TTC549 (cell line): ENCODE measurements around the gene PDXDC1.
"Not testable (repeated sequence)": the region's sequence is repeated elsewhere in the genome, so short reads cannot be mapped to it uniquely, and the experiment has no call there.

Source experiments
- FAIRE-seq: peaks from 2 replicates; lab custom pipeline; 2012; peaks lifted over from hg19 to GRCh38; lab: Jason Lieb, UNC

The PDXDC1 gene

GRCh38 chr16:14974656-14975417 is at the start of gene PDXDC1:
TSS of gene PDXDC1 (plus strand) at chr16:14975026. CDS start at chr16:14975200, 174 bp downstream.
- FAIRE-seq: not testable (repeated sequence)

- FAIRE-seq: not testable (repeated sequence)
Observed at GRCh38 chr16:14928064-14928714, 46.6 kb upstream of the PDXDC1 start.

GRCh38 chr16:14929176-14929575 is 45.6 kb upstream of the PDXDC1 start:
- FAIRE-seq: not testable (repeated sequence)

GRCh38 chr16:14930246-14930645 is 44.6 kb upstream of the PDXDC1 start:
- FAIRE-seq: not testable (repeated sequence)

- not testable (repeated sequence) for FAIRE-seq
Observed at GRCh38 chr16:14930971-14931370, 43.9 kb upstream of the PDXDC1 start.

- not testable (repeated sequence) for FAIRE-seq
Observed at GRCh38 chr16:14932581-14933375, 42.0 kb upstream of the PDXDC1 start.

- not testable (repeated sequence) for FAIRE-seq
Observed at GRCh38 chr16:14937143-14937542, 37.7 kb upstream of the PDXDC1 start, which contains the start of gene NPIPA1. TSS of gene NPIPA1 (plus strand) at chr16:14937443. CDS start at chr16:14937443, 0 bp downstream.

GRCh38 chr16:14937994-14938393 is 36.8 kb upstream of the PDXDC1 start:
- not testable (repeated sequence) for FAIRE-seq

GRCh38 chr16:14942686-14943085 is 32.1 kb upstream of the PDXDC1 start:
- not testable (repeated sequence) for FAIRE-seq

GRCh38 chr16:14955546-14956231 is 19.1 kb upstream of the PDXDC1 start:
- FAIRE-seq: no peak

- FAIRE-seq: no peak
Observed at GRCh38 chr16:14957576-14958322, 17.1 kb upstream of the PDXDC1 start.

- FAIRE-seq: no peak
Observed at GRCh38 chr16:14958323-14958600, 16.6 kb upstream of the PDXDC1 start.

- FAIRE-seq: no peak
Observed at GRCh38 chr16:14958970-14959369, 15.9 kb upstream of the PDXDC1 start.

- no peak for FAIRE-seq
Observed at GRCh38 chr16:14961405-14962186, 13.2 kb upstream of the PDXDC1 start.

- no peak for FAIRE-seq
Observed at GRCh38 chr16:14963281-14964173, 11.3 kb upstream of the PDXDC1 start.

- FAIRE-seq: no peak
Observed at GRCh38 chr16:14965328-14965727, 9.5 kb upstream of the PDXDC1 start.

- not testable (repeated sequence) for FAIRE-seq
Observed at GRCh38 chr16:14969795-14970194, 5.0 kb upstream of the PDXDC1 start.

- FAIRE-seq: not testable (repeated sequence)
Observed at GRCh38 chr16:14971621-14972228, 3.1 kb upstream of the PDXDC1 start.

- FAIRE-seq: not testable (repeated sequence)
Observed at GRCh38 chr16:14973785-14974322, 972 bp upstream of the PDXDC1 start.
